Type B pancreatic cell (in vitro differentiated cells): ENCODE results near the gene FAM229B. TPM values are rescaled to one million over a fixed set of nuclear protein-coding genes. Genes with fewer than 3 reads are reported as not detected.

ENCODE experiments used
- DNase-seq: peaks from one replicate; pipeline ENCODE4 v3.0.0; 2021; ENCODE audit warnings: mixed read lengths; ENCODE audit not compliant: unreplicated experiment; ENCODE audit errors: extremely low spot score
- H3K27ac Mint-ChIP-seq: 2 replicates; pipeline ENCODE4 v1.8.0; 2021; ENCODE audit warnings: mild to moderate bottlenecking, mixed read lengths
- H3K27me3 Mint-ChIP-seq: 2 replicates; pipeline ENCODE4 v1.8.0; 2021; ENCODE audit warnings: mixed read lengths
- H3K36me3 Mint-ChIP-seq: 2 replicates; pipeline ENCODE4 v1.8.0; 2021; ENCODE audit warnings: mixed read lengths
- H3K4me1 Mint-ChIP-seq: one replicate; pipeline ENCODE4 v1.8.0; 2021; ENCODE audit warnings: mixed read lengths; ENCODE audit not compliant: unreplicated experiment
- H3K4me3 Mint-ChIP-seq: 2 replicates; pipeline ENCODE4 v1.8.0; 2021; ENCODE audit warnings: mild to moderate bottlenecking, mixed read lengths
- H3K9me3 Mint-ChIP-seq: 2 replicates; pipeline ENCODE4 v1.8.0; 2021; ENCODE audit warnings: mixed read lengths
- total RNA-seq: library from RNA; stranded (reverse); gene quantifications from 2 replicates; pipeline ENCODE4 v1.2.1, GENCODE V29; 2021; ENCODE audit warnings: low replicate concordance
- TF ChIP-seq, protein P1 (sequence below): fragments of 200-600 bp; sonication (generic); conservative IDR thresholded peaks from 2 replicates; pipeline ENCODE4 v1.5.0; 2021; ENCODE audit warnings: antibody characterized with exemption, mild to moderate bottlenecking

The FAM229B gene
- total RNA-seq, 1 donor from 2014 or later: 29.8 TPM

DNA sequence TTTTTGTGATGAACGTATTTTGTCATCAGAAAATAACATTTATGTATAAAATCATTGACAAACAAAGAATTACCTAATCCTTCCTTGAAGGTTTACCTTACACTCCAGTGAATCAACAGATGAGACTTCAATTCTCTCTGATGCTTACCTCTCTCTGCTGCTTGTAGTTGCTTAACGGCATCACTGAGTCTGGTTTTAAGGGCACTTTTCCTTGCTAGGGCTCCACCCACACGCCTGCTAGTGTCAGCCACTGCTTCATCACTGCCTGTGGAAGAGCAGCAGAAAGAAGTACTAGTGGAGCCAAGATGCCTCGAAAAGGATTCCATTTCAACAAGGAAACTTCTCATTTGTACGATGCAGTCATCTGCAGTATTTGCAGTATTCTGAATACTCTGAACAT is 63.0 kb downstream of the FAM229B start:
- Mint-ChIP-seq H3K27ac (no peak overlapping the region), H3K27me3 (no peaks in the 10 kb centered on the region)

More for the DNA sequence above, 63.0 kb downstream of the FAM229B start:
- Mint-ChIP-seq H3K4me1 (peaks cover 13% of the 10 kb centered on the region), H3K4me3 (no peak overlapping the region), H3K36me3 (no peaks in the 10 kb centered on the region), H3K9me3 (no peaks in the 10 kb centered on the region)
- DNase-seq: no peak
- TF ChIP-seq, protein P1, sequence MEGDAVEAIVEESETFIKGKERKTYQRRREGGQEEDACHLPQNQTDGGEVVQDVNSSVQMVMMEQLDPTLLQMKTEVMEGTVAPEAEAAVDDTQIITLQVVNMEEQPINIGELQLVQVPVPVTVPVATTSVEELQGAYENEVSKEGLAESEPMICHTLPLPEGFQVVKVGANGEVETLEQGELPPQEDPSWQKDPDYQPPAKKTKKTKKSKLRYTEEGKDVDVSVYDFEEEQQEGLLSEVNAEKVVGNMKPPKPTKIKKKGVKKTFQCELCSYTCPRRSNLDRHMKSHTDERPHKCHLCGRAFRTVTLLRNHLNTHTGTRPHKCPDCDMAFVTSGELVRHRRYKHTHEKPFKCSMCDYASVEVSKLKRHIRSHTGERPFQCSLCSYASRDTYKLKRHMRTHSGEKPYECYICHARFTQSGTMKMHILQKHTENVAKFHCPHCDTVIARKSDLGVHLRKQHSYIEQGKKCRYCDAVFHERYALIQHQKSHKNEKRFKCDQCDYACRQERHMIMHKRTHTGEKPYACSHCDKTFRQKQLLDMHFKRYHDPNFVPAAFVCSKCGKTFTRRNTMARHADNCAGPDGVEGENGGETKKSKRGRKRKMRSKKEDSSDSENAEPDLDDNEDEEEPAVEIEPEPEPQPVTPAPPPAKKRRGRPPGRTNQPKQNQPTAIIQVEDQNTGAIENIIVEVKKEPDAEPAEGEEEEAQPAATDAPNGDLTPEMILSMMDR: no peak

Other genes with a start within 250 kb of the FAM229B start
- gene FYN, start 214.1 kb upstream of the FAM229B start, total RNA-seq: 131 and 283 TPM in 2 replicates
- gene CCN6, start 33.5 kb upstream of the FAM229B start, total RNA-seq: not detected in 2 replicates
- gene TUBE1, start 109 bp upstream of the FAM229B start, total RNA-seq: 19.0 and 28.7 TPM in 2 replicates
- gene LAMA4, start 167.0 kb downstream of the FAM229B start, total RNA-seq: 3.8 and 44.8 TPM in 2 replicates